NCI-H345 (cell line): ENCODE results near the gene NME2.
A peak's percentile ranks its signal among the peaks of the same experiment; 100 is the strongest.
"Not testable (repeated sequence)": the region's sequence is repeated elsewhere in the genome, so short reads cannot be mapped to it uniquely, and the experiment has no call there.

Experiments used
- DNase-seq: peaks from one replicate; lab custom pipeline; 2025; lab: John Stamatoyannopoulos, UW

The NME2 gene

GRCh38 chr17:51166198-51166986 lies at the start of gene NME2:
Gene NME2, plus strand, starts transcription at chr17:51166411. Its CDS starts 420 bp downstream, at chr17:51166831.
- peak; percentile 84 for DNase-seq

GRCh38 chr17:51118330-51119195 lies 47.6 kb upstream of the NME2 start:
- DNase-seq, result peak; percentile 88

- DNase-seq, result peak; percentile 6
These were observed 46.5 kb upstream of the NME2 start for GRCh38 chr17:51119415-51120356.

- DNase-seq, result peak; percentile 49
These were observed 45.9 kb upstream of the NME2 start for GRCh38 chr17:51120357-51120738.

GRCh38 chr17:51120739-51121619 lies 45.2 kb upstream of the NME2 start, which contains the start of gene SPAG9:
Gene SPAG9, minus strand, starts transcription at chr17:51120868. Its CDS starts 212 bp downstream, at chr17:51120656.
- peak; percentile 97 for DNase-seq

- no peak for DNase-seq
These were observed 44.4 kb upstream of the NME2 start for GRCh38 chr17:51121620-51122472.

- DNase-seq, result not testable (repeated sequence)
These were observed 43.6 kb upstream of the NME2 start for GRCh38 chr17:51122473-51123115.

- DNase-seq, result no peak
These were observed 41.3 kb upstream of the NME2 start for GRCh38 chr17:51124640-51125503.

GRCh38 chr17:51128076-51128475 lies 38.1 kb upstream of the NME2 start:
- no peak for DNase-seq

GRCh38 chr17:51132964-51133319 lies 33.3 kb upstream of the NME2 start:
- no peak for DNase-seq

- no peak for DNase-seq
These were observed 32.8 kb upstream of the NME2 start for GRCh38 chr17:51133365-51133764.

- no peak for DNase-seq
These were observed 30.3 kb upstream of the NME2 start for GRCh38 chr17:51135956-51136355.

- no peak for DNase-seq
These were observed 23.6 kb upstream of the NME2 start for GRCh38 chr17:51142597-51142996.

- no peak for DNase-seq
These were observed 21.8 kb upstream of the NME2 start for GRCh38 chr17:51144266-51145022.

GRCh38 chr17:51147650-51148049 lies 18.6 kb upstream of the NME2 start:
- DNase-seq, result no peak

- no peak for DNase-seq
These were observed 17.0 kb upstream of the NME2 start for GRCh38 chr17:51149163-51149562.

GRCh38 chr17:51150932-51151331 lies 15.3 kb upstream of the NME2 start:
- no peak for DNase-seq

- peak; percentile 41 for DNase-seq
These were observed 13.4 kb upstream of the NME2 start for GRCh38 chr17:51152766-51153209.
